HG02973 (cell line): ENCODE data around the gene CASD1.

Experiments used
- ATAC-seq: cut with Tn5 transposase; IDR thresholded peaks from one replicate; pipeline ENCODE4 v1.9.1; 2021; ENCODE audit warnings: moderate library complexity; ENCODE audit not compliant: unreplicated experiment

CASD1 gene

DNA sequence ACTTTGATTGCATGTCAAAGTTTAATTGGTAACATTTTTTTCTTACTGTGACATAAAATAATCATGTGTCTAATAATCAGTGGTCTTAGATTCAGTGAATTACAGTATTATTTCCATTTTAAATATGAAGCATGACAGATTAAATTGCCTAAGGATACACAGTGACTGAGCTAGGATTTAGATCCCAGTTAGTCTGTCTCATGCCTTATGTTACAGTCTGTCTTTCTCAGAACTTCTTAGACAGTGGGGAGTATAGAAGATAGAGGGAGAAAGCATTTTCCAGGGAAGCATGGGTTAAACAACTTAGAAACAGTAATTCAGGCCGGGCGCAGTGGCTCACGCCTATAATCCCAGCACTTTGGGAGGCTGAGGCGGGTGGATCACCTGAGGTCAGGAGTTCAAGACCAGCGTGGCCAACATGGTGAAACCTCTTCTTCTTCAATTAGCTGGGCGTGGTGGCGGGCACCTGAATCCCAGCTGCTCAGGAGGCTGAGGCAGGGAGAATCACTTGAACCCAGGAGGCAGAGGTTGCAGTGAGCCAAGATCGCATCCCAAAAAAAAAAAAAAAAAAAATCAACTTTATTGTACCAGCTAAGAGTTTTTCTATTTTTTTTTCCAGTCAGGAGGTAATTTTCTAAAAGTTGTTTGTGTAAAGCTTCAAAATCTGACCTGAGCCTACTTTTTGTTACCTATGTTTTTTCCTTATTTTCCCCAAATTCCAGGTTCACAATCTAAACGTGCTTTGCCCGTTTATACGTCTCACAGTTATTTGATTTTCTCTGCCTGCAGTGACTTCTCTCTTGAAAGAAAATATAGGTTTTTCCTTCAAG lies 3.3 kb downstream of the CASD1 start:
- no peak for ATAC-seq

DNA sequence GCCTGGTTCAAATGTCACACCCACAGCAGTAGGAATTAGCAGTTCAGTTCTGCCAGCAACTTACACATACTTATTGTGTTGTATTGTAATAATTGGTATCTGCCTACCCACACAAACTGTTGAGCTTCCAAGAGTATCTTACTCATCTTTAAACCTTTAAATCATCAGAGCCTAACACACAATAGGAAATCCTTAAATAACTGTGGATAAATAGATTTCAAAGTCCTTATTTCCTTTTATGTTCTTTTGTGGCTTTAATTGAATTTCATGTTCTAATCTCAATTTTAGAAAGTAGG lies 3.9 kb downstream of the CASD1 start:
- no peak for ATAC-seq

- no peak for ATAC-seq
These were observed 4.7 kb downstream of the CASD1 start for GRCh38 chr7:94514140-94514889.

DNA sequence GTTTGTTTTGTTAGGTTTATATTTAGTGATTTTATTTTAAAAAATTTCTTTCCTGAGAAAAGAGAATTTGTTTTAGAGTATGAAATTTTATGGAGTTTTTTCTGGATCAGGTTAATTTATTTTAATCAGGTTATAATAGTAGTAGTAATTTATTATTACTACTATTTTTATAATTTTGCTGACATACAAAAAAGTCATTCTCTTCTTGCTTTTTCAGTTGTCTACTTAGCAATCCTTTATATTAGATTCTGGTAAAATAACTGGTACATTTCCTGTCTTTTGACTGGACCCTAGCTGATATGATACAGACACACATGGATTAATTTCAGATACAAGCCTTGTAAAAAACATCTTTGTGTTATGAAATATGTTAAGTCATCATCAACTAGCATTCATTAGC lies 5.3 kb downstream of the CASD1 start:
- ATAC-seq: no peak

DNA sequence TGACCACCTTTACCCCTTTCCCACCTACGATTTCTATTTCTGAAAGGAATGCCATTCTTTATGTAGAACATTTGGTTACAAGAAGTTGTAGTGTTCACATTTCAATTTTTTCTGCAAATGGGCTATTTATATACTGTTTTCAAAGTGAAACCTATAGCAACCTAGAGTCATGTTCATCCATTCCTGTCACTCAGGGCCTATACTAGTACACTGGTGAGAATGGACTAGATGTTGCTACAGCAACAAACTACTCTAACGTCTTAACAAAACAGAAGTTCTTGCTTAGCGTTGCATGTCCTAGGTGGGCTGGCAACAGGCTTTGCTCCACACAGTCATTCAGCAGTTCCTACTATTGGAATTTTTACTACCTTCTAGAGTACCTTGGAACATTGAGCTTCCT lies 16.3 kb downstream of the CASD1 start:
- no peak for ATAC-seq

DNA sequence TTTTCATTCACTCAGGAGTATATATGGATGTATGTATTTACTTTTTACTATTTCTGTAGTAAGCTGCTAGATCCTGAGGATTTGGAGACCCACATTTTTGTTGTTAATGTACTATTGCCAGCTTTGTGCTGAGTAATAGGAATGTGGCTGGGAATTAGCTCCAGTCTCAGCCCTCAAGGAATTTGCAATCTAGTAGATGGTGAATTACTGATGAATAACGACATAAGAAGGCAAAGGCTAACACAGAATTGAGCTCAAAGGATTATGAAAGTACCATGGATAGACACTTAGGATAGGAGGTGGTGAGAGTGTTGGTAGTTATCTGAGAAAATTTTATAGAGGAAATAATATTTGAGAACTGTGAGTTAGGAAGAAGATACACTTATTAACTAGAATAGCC lies 19.9 kb downstream of the CASD1 start:
- no peak for ATAC-seq

DNA sequence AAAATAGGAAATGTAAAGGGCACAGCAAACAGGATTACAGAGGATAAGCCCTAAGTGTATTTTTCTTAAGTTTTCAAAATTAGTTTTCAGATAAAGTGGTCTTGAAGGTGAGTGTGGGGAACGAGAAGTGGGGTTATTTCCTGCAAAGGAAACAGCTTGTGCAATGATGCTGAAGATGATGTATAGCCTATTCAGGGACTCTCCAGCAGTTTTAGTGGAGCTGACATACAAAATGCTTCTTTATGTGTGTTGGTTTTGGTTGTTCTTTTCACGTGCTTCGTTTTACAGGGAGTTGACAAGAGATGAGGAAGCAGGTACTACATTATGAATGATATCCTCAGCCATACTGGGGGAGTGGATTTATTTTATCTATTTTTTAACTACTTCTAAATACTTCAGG lies 20.5 kb downstream of the CASD1 start:
- ATAC-seq: no peak

- no peak for ATAC-seq
These were observed 23.1 kb downstream of the CASD1 start for GRCh38 chr7:94532676-94533075.

DNA sequence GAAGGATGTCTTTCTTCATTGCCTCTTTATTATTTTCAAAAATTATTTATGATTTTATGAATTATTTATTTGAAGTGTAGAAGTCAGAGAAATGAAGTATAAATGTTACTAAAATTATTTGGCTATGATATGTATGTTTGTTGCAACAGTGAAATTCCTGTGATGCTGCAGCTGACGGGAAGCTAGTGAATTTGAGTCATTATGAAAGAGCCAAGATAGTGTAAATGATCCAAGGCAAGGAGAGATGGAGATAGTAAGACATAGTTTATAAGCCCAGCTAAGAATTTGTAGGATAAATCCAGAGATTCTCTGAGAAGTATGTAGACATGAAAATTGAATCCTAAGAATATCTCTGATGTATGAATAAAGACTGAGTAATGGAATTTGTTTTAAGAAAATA lies 30.8 kb downstream of the CASD1 start:
- ATAC-seq: no peak

GRCh38 chr7:94547126-94547525 lies 37.5 kb downstream of the CASD1 start:
- ATAC-seq: no peak

DNA sequence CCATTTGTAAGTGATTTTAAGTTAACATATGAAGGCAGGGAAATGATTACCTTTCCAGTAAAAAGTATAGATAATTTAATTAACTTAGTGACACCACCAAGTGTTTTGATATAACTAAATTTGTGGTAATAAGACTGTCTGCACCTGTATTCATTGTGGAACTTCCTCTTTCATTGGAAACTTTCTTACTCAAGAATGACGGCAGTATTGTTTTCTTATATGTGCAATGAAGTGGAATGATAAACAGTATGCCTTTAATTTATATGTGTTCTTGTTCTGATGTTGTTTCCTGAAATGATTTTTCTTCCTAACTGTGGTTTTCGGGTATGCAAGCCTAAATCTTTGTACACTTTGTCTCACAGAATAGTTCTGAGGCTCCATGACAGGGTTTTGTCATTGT lies 46.4 kb downstream of the CASD1 start:
- ATAC-seq: peak; percentile 72

DNA sequence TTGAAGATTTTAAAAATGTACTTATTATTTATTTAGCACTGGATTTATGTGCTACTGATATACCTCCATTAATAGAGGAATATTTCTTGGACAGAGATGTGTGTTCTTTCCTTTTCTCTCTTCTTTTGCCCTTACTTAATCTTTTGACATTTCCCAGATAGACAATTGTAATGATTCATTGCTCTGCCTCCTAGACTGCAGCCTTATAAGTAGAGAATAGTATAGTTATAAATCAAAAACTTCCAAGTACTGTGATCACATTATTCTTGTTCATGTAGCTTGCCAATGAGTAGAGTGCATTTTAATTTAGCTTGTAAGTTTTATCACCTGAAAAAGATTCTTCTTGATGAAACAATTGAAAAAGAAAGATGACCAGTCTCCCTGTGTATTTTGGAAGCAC lies 47.6 kb downstream of the CASD1 start:
- no peak for ATAC-seq

GRCh38 chr7:94559972-94560371 lies 50.4 kb downstream of the CASD1 start:
- ATAC-seq: no peak

DNA sequence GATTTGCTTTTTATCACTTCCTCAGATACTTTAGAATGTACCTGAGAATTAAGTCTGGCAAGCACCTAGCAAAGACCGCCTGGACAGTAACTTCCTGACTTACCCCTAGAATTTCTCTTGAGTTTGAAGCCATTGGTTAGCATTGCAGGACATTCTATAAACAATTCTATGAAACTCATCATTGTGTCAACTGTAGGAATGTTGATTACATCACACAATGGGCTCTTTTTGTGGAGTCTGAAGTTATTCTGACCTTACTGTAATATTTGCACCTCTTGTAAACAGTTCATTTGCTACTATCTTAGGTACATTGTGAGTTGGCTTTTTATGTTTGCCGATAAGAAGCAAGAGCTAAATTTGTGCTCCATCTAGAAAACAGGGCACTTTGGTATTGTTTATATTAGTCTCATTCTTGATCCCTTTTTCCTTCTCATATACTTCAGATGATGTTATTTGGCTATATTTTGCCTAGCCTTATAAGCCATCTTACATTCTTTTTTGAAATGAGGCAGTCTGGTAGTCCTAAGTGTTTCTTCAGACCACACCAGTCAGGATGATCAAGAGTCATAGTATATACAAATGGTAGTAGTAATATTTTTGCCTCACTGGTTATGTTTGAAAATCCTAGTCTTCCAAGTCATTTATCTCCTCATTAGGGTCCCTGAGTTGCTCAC lies 52.4 kb downstream of the CASD1 start:
- no peak for ATAC-seq

GRCh38 chr7:94562525-94562924 lies 52.9 kb downstream of the CASD1 start:
- no peak for ATAC-seq

- ATAC-seq: no peak
These were observed 55.8 kb downstream of the CASD1 start for GRCh38 chr7:94565247-94565894.

- no peak for ATAC-seq
These were observed 57.8 kb downstream of the CASD1 start for GRCh38 chr7:94567396-94567795.

DNA sequence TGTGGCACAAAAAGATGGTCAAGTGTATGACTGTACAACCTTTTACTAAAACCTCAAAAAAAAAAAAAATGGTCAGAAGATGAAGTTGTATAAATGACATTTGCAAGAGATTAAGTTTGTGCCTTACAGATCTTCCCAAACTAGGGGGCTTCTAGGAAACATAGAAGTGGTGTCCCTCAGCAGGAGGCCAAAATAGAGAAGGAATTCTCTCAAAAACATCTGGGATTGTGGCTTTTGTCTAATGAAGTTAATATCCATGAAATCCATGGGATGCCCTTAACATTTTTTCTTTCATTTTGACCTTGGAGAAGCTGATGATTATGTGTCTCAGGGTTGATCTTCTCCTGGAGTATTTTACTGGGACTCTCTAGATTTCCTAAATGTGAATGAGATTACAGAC lies 62.2 kb downstream of the CASD1 start:
- ATAC-seq: no peak

DNA sequence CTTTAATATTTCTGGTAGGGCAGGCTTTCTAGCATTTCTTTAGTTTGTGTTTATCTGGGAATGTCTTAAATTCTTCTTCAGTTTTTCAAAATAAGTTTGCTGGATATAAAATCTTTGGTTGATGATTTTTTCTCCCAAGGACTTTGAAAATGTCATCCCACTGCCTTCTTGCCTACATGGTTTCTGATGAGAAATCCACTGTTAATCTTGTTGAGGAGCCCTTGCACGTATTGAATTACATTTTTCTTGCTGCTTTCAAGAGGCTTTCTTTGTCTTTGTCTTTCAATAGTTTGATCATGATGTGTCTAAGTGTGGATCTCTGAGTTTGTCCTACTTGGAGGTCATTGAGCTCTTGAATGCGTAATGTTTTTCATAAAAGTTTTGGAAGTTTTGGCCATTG lies 66.0 kb downstream of the CASD1 start:
- no peak for ATAC-seq

DNA sequence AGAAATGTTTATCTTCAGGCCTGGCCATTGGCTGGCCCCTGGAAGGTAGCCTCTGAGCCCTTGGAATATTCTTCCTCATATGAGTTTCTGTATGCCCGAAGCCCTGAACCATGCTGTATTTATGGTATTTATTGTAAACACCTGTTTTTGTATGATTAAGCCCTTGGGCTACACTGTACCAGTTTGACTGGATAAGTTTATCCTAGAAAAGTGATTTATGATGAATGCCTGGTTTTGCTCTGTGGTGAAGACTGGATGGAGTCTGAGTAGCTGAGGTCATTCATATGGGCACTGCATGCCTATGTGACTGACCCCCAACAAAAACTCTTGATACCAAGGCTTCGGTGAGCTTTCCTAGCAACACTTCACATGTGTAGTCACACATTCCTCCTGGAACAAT lies 66.7 kb downstream of the CASD1 start:
- no peak for ATAC-seq

DNA sequence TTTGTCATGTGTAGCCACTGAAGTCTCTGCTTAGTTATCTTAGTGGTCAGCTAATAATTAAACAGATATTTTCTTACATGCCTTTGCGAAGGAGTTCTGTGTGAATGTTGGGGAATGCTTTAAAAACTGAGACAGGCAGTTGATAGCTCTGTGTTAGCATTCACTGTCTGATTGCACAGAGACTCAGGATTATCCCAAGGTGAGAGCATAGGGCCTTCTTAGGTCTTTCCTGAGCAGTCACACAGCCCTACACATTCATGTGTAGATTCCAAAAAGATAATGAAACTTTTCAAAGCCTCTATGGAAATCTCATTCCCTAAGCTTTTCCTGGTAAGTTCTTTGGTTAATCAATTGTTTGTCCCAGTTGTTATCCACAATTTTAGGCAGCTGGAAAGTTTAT lies 67.7 kb downstream of the CASD1 start:
- no peak for ATAC-seq

DNA sequence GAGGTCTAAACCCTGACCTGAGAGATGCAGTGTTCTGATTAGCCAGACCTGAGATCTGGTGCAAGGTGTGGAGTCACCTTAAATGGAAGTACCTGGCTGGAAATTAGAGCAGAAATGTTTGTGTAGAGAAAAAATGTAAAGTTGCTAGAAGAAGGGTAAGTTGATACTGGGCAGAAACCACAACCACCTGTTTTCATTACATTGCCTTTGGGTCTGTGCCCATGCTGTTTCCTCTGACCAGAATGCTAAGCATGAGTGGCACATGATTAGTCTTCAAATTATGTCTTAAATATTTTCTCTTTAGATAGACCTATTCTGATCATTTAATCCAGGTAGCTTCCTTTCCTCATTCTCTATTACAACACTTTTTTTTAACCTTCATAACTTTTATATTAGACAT lies 69.0 kb downstream of the CASD1 start:
- no peak for ATAC-seq
